ENCODE results near the gene GGA3.
"Not testable (repeated sequence)": the region's sequence is repeated elsewhere in the genome, so short reads cannot be mapped to it uniquely, and the experiment has no call there.

Gene GGA3

DNA sequence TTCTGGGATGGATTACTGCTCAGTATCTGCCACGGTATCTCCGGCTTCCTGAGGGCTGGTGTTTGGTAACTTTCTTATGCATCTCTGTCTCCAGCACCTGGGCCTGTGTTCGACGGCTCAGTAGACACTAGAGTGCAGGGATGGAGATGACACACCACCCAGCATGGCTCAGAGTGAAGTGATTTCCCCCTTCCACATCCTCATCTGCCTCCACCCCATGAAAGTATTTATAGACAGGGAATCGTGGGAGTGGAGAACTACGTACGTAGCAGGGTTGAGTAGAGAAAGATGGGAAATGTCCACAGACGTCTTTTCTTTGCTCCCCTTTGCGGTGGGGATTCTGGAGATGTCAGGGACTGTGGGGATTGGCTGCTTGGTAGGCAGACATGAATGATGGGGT lies 39.6 kb upstream of the GGA3 start:
- Histone ChIP-seq H3K27ac (peak overlapping the region; percentile 31), H3K4me1 (ENCODE audit: control insufficient read depth in 1 of 2, insufficient read depth in 1 of 2, low read depth in 1 of 2, low read length in 1 of 2) (peaks cover 43 to 49% of the 10 kb centered on the region in 2 experiments), H3K9me3 (no peaks in the 10 kb centered on the region), H3K4me3 (ENCODE audit: low read depth in 1 of 2, low read length in 1 of 2) (peak overlapping the region in 1 of 2 experiments; percentile 29), H3K27me3 (no peaks in the 10 kb centered on the region), H3K36me3 (no peaks in the 10 kb centered on the region)
- TF ChIP-seq, protein P1, sequence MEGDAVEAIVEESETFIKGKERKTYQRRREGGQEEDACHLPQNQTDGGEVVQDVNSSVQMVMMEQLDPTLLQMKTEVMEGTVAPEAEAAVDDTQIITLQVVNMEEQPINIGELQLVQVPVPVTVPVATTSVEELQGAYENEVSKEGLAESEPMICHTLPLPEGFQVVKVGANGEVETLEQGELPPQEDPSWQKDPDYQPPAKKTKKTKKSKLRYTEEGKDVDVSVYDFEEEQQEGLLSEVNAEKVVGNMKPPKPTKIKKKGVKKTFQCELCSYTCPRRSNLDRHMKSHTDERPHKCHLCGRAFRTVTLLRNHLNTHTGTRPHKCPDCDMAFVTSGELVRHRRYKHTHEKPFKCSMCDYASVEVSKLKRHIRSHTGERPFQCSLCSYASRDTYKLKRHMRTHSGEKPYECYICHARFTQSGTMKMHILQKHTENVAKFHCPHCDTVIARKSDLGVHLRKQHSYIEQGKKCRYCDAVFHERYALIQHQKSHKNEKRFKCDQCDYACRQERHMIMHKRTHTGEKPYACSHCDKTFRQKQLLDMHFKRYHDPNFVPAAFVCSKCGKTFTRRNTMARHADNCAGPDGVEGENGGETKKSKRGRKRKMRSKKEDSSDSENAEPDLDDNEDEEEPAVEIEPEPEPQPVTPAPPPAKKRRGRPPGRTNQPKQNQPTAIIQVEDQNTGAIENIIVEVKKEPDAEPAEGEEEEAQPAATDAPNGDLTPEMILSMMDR (IDR thresholded peaks at IDR 0.05): no peak

DNA sequence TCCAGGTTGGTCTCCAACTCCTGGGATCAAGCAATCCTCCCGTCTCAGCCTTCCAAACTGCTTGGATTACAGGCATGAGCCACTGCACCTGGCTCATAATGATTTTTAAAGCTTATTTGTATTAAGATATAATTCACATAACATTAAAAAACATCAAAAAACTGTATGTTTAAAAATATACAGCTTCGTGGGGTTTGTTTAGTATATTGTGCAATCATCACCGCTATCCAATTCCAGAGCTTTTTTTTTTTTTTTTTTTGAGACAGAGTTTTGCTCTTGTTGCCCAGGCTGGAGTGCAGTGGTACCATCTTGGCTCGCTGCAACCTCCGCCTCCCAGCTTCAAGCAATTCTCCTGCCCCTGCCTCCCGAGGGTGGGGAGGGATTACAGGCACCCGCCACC lies 38.9 kb upstream of the GGA3 start:
- Histone ChIP-seq H3K4me3 (ENCODE audit: low read depth in 1 of 2, low read length in 1 of 2) (no peak overlapping the region), H3K9me3 (no peaks in the 10 kb centered on the region), H3K27me3 (no peaks in the 10 kb centered on the region), H3K27ac (no peak overlapping the region), H3K4me1 (ENCODE audit: control insufficient read depth in 1 of 2, insufficient read depth in 1 of 2, low read depth in 1 of 2, low read length in 1 of 2) (peaks cover 51 to 54% of the 10 kb centered on the region in 2 experiments), H3K36me3 (no peaks in the 10 kb centered on the region)
- TF ChIP-seq, protein P1 (IDR thresholded peaks at IDR 0.05): no peak

DNA sequence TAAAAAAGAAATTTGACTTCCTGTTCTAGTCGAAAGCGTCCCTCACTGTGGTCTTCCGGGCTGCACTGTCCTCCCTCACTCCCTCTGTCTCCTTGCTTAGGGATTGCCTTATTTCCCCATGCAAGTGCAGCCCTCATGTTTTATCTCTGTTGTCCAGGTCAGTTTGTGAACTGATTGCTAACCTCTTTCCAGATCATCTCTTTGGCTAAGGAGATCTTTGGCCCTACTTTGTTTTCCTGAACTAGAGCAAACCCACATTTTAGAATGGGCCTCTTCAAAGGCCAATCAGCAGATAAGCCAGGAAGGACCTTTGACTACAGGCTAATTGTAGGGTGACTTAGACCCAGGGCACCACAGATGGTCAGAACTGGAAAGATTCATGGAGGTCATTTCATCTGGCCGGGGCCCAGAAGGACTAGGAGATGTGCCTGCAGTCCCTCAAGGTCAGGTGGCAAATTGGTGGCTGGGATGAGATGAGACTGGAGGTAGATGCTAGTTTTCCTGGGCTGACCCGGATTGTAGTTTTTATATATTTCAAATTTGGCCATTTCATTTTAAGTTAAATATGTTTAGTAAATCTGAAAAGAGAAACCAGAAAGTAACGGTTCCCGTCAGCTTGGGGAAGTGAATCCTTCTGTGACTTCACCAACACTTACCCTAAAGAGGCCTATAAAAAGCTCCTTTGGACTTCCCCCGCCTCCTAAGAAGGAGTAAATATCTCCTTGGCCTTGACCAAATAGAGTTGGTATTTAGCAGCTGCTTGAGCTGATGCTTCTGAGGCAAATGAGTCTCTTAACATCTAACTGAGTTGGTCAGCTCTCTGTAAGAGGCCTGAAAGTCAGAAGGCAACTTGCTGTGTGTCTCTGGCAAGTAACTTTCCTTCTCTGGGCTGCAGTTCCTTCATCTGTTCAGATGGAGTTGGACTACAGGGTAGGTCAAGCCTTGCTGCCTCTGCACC lies 34.1 kb upstream of the GGA3 start:
- Histone ChIP-seq H3K4me1 (ENCODE audit: control insufficient read depth in 1 of 2, insufficient read depth in 1 of 2, low read depth in 1 of 2, low read length in 1 of 2) (peaks cover 43 to 59% of the 10 kb centered on the region in 2 experiments), H3K27ac (peak overlapping the region; percentile 96), H3K4me3 (ENCODE audit: low read depth in 1 of 2, low read length in 1 of 2) (peak overlapping the region; percentile 19 to 23), H3K27me3 (no peaks in the 10 kb centered on the region), H3K9me3 (no peaks in the 10 kb centered on the region), H3K36me3 (no peaks in the 10 kb centered on the region)
- TF ChIP-seq, protein P1 (IDR thresholded peaks at IDR 0.05): no peak

DNA sequence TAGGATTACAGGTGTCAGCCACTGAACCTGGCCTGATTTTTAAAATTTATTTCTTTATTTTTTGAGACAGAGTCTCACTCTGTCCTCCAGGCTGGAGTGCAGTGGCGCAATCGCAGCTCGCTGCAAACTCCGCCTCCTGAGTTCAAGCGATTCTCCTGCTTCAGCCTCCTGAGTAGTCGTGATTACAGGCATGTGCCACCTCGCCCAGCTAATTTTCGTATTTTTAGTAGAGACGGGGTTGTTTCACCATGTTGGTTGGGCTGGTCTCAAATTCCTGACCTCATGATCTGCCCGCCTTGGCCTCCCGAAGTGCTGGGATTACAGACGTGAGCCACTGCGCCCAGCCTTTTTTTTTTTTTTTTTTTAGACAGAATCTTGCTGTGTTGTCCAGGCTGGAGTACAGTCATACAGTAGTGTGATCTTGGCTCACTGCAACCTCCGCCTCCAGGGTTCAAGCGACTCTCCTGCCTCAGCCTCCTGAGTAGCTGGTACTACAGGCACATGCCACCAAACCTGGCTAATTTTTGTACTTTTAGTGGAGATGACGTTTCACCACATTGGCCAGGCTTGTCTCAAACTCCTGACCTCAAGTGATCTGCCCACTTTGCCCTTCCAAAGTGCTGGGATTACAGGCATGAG lies 31.5 kb upstream of the GGA3 start:
- Histone ChIP-seq H3K27ac (peak overlapping the region; percentile 39), H3K4me1 (ENCODE audit: control insufficient read depth in 1 of 2, insufficient read depth in 1 of 2, low read depth in 1 of 2, low read length in 1 of 2) (peaks cover 54 to 67% of the 10 kb centered on the region in 2 experiments)
- H3K4me3 ChIP-seq (ENCODE audit: low read depth in 1 of 2, low read length in 1 of 2); H3K36me3 ChIP-seq; H3K27me3 ChIP-seq; H3K9me3 ChIP-seq: not testable (repeated sequence)

DNA sequence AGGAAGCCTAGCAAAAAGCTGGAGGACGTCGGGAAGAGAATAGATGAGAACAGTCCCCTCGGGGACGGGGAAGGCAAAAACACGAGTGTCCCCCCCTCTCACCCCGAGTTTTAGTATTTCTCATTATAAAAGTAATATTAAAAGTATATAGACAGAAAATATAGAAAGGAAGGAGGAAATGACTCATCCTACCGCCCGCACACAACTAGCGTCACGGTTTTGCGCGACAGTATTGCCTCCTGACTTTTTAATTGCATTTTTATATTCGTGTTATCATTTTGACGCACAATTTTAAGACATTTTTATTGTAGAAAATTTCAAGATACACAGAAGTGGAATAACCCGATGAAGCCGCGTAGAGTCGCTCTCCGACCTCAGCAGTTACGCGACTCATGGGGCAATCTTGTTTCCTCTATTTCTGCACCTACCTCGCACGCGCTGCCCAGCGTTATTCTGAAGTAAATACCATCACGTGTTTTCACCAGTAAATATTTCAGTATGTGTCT lies 28.5 kb upstream of the GGA3 start:
- TF ChIP-seq, protein P1 (IDR thresholded peaks at IDR 0.05): peak; percentile 75
- Histone ChIP-seq H3K27ac (peak overlapping the region; percentile 95), H3K4me3 (ENCODE audit: low read depth in 1 of 2, low read length in 1 of 2) (peak overlapping the region; percentile 79 to 98), H3K9me3 (no peaks in the 10 kb centered on the region), H3K4me1 (ENCODE audit: control insufficient read depth in 1 of 2, insufficient read depth in 1 of 2, low read depth in 1 of 2, low read length in 1 of 2) (peaks cover 25 to 36% of the 10 kb centered on the region in 2 experiments), H3K27me3 (no peaks in the 10 kb centered on the region), H3K36me3 (peaks cover 5% of the 10 kb centered on the region)
